ENCODE results near the gene CDH4. TPM values are rescaled to one million over a fixed set of nuclear protein-coding genes. Genes with fewer than 3 reads are reported as not detected.

Gene CDH4
- total RNA-seq, 4 donors from 2014 or later: 0.13 to 0.38 (median 0.21) TPM; not detected in 1

DNA sequence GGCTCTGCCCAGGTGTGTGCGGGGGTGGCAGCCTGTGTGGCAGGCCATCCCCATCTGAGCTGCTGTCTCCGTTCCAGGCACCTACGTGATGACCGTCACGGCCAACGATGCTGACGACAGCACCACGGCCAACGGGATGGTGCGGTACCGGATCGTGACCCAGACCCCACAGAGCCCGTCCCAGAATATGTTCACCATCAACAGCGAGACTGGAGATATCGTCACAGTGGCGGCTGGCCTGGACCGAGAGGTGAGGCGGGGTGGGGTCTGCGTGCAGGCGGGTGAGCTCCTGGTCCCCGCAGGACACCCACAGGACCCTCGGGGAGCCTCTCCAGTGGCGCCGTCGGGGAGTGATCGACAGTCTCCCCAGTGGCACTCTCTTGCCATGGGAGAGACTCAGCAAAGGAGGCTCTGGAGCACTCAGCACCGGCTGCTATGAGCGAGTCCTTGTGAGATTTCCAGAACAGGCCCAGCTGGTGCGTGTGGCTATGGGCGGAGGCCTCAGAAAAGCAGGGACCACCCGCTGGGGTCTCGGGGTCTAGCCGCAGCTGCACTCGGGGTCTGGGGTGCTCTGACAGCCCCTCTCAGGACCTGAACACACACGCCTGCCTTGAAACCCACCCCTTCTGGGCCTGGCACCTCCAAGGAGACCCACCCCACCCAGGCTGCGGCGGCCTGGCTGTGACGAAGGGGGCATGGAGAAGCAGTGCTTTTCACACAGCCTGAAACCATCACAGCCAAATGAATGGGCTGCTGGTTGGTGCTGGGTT is 621.8 kb downstream of the CDH4 start:
- peaks cover 0 to 5% (median 0%) of the 10 kb centered on the region in 3 donors for H3K4me1 ChIP-seq
- TF ChIP-seq, protein P1, sequence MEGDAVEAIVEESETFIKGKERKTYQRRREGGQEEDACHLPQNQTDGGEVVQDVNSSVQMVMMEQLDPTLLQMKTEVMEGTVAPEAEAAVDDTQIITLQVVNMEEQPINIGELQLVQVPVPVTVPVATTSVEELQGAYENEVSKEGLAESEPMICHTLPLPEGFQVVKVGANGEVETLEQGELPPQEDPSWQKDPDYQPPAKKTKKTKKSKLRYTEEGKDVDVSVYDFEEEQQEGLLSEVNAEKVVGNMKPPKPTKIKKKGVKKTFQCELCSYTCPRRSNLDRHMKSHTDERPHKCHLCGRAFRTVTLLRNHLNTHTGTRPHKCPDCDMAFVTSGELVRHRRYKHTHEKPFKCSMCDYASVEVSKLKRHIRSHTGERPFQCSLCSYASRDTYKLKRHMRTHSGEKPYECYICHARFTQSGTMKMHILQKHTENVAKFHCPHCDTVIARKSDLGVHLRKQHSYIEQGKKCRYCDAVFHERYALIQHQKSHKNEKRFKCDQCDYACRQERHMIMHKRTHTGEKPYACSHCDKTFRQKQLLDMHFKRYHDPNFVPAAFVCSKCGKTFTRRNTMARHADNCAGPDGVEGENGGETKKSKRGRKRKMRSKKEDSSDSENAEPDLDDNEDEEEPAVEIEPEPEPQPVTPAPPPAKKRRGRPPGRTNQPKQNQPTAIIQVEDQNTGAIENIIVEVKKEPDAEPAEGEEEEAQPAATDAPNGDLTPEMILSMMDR (IDR thresholded peaks at IDR 0.05): no peak
- TF ChIP-seq POLR2A (IDR thresholded peaks at IDR 0.05): no peak
- intact Hi-C loops (cut with DNase I): no loop called here
- 93% methylated on average over 3 of the region's 38 CpGs; no CpG with 5 or more reads in 1 of the 2 donors for WGBS, 2 donors
- no peak overlapping the region for H3K4me3 ChIP-seq
- DNase-seq: no peak
- peaks cover 0 to 48% (median 0%) of the 10 kb centered on the region in 4 donors for H3K27me3 ChIP-seq
- no peak overlapping the region for H3K27ac ChIP-seq
- no peaks in the 10 kb centered on the region for H3K9me3 ChIP-seq
- H3K36me3 ChIP-seq: no peaks in the 10 kb centered on the region

DNA sequence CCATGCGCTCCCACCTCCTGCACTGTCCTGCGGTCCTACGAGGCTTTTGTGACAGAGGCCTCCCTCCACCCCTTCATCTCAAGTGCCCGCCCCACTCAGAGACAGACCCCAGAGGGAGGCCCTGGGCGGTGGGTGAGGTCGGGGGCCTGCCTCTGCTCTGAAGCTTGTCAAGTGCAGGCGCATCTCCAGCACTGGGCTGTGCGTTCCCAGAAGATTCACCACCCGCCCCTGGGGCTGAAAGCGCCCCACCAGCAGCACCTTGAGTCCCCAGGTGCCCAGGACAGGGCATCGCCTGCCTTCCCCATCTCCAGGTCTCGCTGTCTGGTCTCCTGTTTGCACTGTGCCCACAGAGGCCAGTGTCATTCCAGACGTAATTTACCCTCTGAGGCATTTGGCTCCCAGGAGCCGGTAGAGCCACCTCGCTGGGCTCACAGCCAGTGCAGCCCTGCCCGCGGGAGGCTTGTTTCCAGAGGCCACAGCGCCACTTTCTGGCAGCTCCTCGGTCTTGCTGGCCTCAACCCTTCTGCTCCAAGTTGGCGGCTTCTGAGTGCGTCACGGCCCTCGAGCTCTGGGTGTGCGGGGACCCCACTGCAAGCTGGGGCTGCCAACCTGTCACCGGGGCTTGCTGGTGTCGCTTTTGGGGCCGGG is 622.5 kb downstream of the CDH4 start:
- intact Hi-C loops (cut with DNase I): no loop called here
- Histone ChIP-seq H3K27me3 (peaks cover 0 to 45% (median 0%) of the 10 kb centered on the region in 4 donors), H3K4me1 (peaks cover 0 to 5% (median 0%) of the 10 kb centered on the region in 3 donors), H3K27ac (no peak overlapping the region), H3K9me3 (no peaks in the 10 kb centered on the region), H3K4me3 (no peak overlapping the region), H3K36me3 (no peaks in the 10 kb centered on the region)
- no peak for DNase-seq
- TF ChIP-seq, protein P1 (IDR thresholded peaks at IDR 0.05): peak in 5 of 6 experiments; percentile 28 to 75 (median 35)
- no peak for TF ChIP-seq POLR2A (IDR thresholded peaks at IDR 0.05)
- WGBS, 2 donors: 26% methylated on average over 8 of the region's 27 CpGs; no CpG with 5 or more reads in 1 of the 2 donors

DNA sequence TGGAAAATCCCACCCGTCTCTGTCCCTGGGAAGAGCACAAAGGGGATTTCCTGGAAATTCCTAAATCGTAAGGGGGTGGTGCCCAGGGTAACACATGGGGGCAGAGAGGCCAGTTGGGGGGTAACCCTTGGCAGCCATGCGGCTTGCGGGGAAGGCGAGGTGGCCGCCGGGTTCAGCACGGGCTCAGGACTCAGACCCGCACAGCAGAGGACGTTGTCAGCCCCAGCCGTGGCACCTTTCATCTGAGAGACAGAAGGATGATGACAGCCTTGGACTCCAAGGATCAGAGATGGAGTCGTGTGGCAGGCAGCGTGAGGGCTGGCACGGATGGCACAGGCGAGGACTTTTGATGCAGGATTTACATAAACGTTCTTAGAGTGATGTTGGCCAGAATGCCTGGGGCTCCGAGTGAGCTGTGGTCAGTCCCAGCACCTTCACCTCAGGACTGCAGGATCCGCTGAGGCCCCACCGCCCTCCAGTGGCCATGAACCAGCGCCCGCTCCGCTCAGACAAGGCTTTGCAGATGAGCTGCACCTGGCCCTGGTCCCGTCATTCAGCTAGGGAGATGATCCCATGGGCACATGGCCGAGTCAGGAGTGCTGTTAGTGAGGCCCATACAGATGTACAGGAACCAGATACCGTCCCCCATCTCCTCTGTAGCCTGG is 623.3 kb downstream of the CDH4 start:
- H3K36me3 ChIP-seq: no peaks in the 10 kb centered on the region
- TF ChIP-seq POLR2A (IDR thresholded peaks at IDR 0.05): no peak
- TF ChIP-seq, protein P1 (IDR thresholded peaks at IDR 0.05): no peak
- WGBS, 2 donors: 47 to 54% methylated on average over 18 to 22 of the region's 25 CpGs
- intact Hi-C loops (cut with DNase I): no loop called here
- no peak overlapping the region for H3K27ac ChIP-seq
- no peak overlapping the region for H3K4me3 ChIP-seq
- H3K27me3 ChIP-seq: peaks cover 0 to 44% (median 0%) of the 10 kb centered on the region in 4 donors
- peaks cover 0 to 5% (median 0%) of the 10 kb centered on the region in 3 donors for H3K4me1 ChIP-seq
- no peaks in the 10 kb centered on the region for H3K9me3 ChIP-seq
- DNase-seq: no peak

DNA sequence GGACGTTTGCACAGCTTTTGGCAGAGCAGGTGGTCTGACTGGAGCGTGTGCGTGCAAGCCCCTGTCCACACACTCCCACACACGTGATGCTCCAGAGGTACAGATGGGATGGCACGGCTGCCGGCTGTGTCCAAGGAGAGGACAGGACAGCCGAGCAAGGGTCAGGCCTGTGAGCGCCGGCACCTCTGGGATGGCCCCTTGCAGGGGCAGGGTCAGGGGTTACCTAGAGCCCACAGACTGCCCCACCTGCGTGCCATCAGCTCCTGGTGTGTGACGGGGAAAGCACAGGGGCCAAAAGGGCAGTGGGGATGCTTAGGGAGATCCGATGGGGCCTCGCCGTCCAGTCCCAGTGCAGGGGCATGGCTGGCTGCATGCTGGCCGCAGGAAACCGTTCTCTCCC is 623.9 kb downstream of the CDH4 start:
- Histone ChIP-seq H3K36me3 (no peaks in the 10 kb centered on the region), H3K4me1 (peaks cover 0 to 5% (median 0%) of the 10 kb centered on the region in 3 donors), H3K27me3 (peaks cover 0 to 46% (median 0%) of the 10 kb centered on the region in 4 donors), H3K27ac (no peak overlapping the region), H3K4me3 (no peak overlapping the region), H3K9me3 (no peaks in the 10 kb centered on the region)
- DNase-seq: no peak
- TF ChIP-seq, protein P1 (IDR thresholded peaks at IDR 0.05): no peak
- TF ChIP-seq POLR2A (IDR thresholded peaks at IDR 0.05): no peak
- WGBS, 2 donors: 76 to 88% methylated on average over 6 to 11 of the region's 16 CpGs
- intact Hi-C loops (cut with DNase I): no loop called here
